ENCODE results near the gene OAS1. TPM values are rescaled to one million over a fixed set of nuclear protein-coding genes. Genes with fewer than 3 reads are reported as not detected.
A peak's percentile ranks its signal among the peaks of the same experiment; 100 is the strongest.

Gene OAS1
- total RNA-seq, 4 donors from 2014 or later = 32.1 to 115 (median 50.8) TPM

GRCh38 chr12:112933129-112933505, 26.4 kb downstream of the OAS1 start:
- Histone ChIP-seq H3K4me1 (peaks cover 3 to 34% (median 12%) of the 10 kb centered on the region in 3 donors), H3K27me3 (no peaks in the 10 kb centered on the region), H3K9me3 (no peaks in the 10 kb centered on the region), H3K27ac (no peak overlapping the region), H3K36me3 (no peaks in the 10 kb centered on the region), H3K4me3 (no peak overlapping the region)
- TF ChIP-seq POLR2A (IDR thresholded peaks at IDR 0.05) (no peak), CTCF (IDR thresholded peaks at IDR 0.05) (no peak)
- intact Hi-C loops (cut with DNase I) = no loop called here
- WGBS, 2 donors = 75 to 84% methylated on average over 2 of the region's 2 CpGs
- no peak for DNase-seq

DNA sequence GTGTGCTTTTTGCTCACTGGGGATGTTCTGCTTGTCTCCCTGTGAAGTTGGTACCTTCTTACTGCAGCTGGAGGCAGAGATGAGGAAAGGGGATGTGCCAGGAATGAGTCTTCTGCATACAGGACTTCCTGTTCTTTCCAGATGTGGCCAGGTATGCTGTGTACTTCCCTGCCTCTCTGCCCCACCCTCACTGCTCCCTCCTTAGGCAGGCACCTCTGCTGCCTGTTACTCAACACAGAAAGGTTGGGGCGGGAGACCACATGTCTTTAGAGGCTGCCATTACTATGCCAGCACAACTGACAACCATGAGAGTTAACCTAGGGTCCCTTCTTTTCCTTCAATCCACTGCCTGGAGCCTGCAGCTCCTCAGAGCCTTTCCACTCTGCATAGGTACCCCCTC, 29.5 kb downstream of the OAS1 start:
- intact Hi-C loops (cut with DNase I) = no loop called here
- Histone ChIP-seq H3K4me3 (no peak overlapping the region), H3K27ac (peak overlapping the region; percentile 83 to 94 (median 88)), H3K27me3 (no peaks in the 10 kb centered on the region), H3K9me3 (no peaks in the 10 kb centered on the region), H3K4me1 (peaks cover 16 to 58% (median 30%) of the 10 kb centered on the region in 3 donors), H3K36me3 (peaks cover 0 to 3% (median 0%) of the 10 kb centered on the region in 3 donors)
- DNase-seq = no peak
- WGBS, 2 donors = 44 to 50% methylated on average over 1 of the region's 1 CpG
- TF ChIP-seq POLR2A (IDR thresholded peaks at IDR 0.05) = no peak
- TF ChIP-seq CTCF (IDR thresholded peaks at IDR 0.05) = no peak

- TF ChIP-seq POLR2A (IDR thresholded peaks at IDR 0.05) = peak in 1 of 4 donors; percentile 21
- no peak for TF ChIP-seq CTCF (IDR thresholded peaks at IDR 0.05)
- Histone ChIP-seq H3K36me3 (peaks cover 0 to 10% (median 0%) of the 10 kb centered on the region in 3 donors), H3K27me3 (no peaks in the 10 kb centered on the region), H3K27ac (peak overlapping the region; percentile 88 to 94 (median 92)), H3K4me3 (no peak overlapping the region), H3K4me1 (peaks cover 16 to 58% (median 30%) of the 10 kb centered on the region in 3 donors), H3K9me3 (no peaks in the 10 kb centered on the region)
- intact Hi-C loops (cut with DNase I) = no loop called here
- 13 to 50% methylated on average over 1 to 2 of the region's 2 CpGs for WGBS, 2 donors
- no peak for DNase-seq
These were observed 30.2 kb downstream of the OAS1 start for GRCh38 chr12:112936927-112937326.

DNA sequence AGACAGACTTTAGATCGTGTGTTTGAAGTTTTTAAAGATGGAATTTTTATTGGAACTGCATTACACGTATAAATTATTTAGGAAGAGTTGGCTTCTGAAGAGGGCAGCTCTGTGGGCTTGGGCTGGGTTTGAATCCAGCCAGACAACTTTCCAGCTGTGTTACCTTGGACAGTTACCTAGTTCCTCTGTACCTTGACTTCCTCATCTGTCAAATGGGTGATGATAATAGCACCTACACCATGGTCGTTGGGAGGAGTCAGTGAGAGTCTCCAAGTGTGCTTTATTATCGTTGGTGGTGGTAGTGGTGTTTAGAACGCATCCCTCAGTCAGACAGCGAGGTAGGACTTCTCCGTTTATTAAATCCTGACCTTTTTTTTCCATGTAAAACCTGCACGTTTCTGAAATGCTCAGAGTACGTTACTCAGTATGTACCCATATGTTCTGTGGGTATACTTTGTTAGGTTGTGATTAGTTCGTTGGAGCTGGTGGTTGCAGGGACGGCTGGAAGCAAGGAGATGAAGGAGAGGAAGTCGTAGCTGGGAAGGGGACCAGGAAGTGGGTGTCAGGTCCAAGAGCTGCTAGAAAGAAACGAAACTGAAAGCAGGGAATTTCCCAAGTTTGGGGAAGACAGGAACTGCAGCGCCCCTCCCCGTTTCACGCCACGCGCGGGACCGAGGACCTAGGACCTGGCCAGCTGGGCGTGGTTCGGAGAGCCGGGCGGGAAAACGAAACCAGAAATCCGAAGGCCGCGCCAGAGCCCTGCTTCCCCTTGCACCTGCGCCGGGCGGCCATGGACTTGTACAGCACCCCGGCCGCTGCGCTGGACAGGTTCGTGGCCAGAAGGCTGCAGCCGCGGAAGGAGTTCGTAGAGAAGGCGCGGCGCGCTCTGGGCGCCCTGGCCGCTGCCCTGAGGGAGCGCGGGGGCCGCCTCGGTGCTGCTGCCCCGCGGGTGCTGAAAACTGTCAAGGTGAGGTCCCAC, 31.3 kb downstream of the OAS1 start, which contains the start of gene OAS3:
TSS of gene OAS3 (plus strand) at position 734 of the 979 bp plus-strand sequence. CDS start at position 791, 57 bp downstream.
- DNase-seq = no peak
- 6 to 7% methylated on average over 31 to 33 of the region's 50 CpGs for WGBS, 2 donors
- peak within 1 kb of the TSS; percentile 64 to 92 (median 79) for H3K4me3 ChIP-seq
- no peaks in the 10 kb centered on the region for H3K9me3 ChIP-seq
- no peaks in the 10 kb centered on the region for H3K27me3 ChIP-seq
- peaks cover 0 to 21% (median 0%) of the 10 kb centered on the region in 3 donors for H3K36me3 ChIP-seq
- intact Hi-C loops (cut with DNase I) = no loop called here
- peaks cover 16 to 51% (median 30%) of the 10 kb centered on the region in 3 donors for H3K4me1 ChIP-seq
- peak within 1 kb of the TSS; percentile 88 to 94 (median 92) for H3K27ac ChIP-seq
- peak in 1 of 6 experiments; percentile 3 for TF ChIP-seq CTCF (IDR thresholded peaks at IDR 0.05)
- peak in 1 of 4 donors; percentile 13 for TF ChIP-seq POLR2A (IDR thresholded peaks at IDR 0.05)

DNA sequence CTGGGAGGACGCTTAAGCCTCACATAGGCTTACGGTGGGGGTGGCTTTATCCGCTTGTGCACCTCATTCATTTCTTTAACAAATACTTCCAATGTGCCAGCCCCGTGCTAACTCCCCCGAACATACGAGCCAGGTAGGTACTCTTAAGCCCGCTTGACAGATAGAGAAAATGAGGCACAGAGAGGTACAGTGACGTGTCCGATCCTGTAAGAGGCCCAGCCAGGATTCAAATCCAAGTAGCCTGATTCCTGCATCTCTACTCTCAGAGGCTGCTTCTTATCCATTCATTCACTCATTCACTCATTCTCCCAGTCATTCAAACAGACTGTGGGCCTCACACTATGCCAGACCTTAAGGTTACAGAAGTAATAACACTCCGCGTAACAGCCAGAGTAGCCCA, 32.0 kb downstream of the OAS1 start:
- intact Hi-C loops (cut with DNase I) = no loop called here
- no peaks in the 10 kb centered on the region for H3K27me3 ChIP-seq
- no peak for TF ChIP-seq POLR2A (IDR thresholded peaks at IDR 0.05)
- peak overlapping the region; percentile 64 to 92 (median 79) for H3K4me3 ChIP-seq
- no peak for DNase-seq
- H3K4me1 ChIP-seq = peaks cover 16 to 50% (median 30%) of the 10 kb centered on the region in 3 donors
- WGBS, 2 donors = 5 to 17% methylated on average over 10 to 11 of the region's 11 CpGs
- H3K9me3 ChIP-seq = no peaks in the 10 kb centered on the region
- peaks cover 0 to 28% (median 0%) of the 10 kb centered on the region in 3 donors for H3K36me3 ChIP-seq
- H3K27ac ChIP-seq = peak overlapping the region; percentile 88 to 94 (median 92)

All from esophagus squamous epithelium (tissue), 5 donors.